Hepatocyte (in vitro differentiated cells): Measurements from ENCODE around the gene STT3B.

Source experiments
- CTCF ChIP-seq: fragments of 200-600 bp; sonication (generic); IDR thresholded peaks from 2 replicates; pipeline ENCODE4 v1.5.1; 2016; ENCODE audit warnings: antibody characterized with exemption, mild to moderate bottlenecking; ENCODE audit not compliant: poor library complexity
- EZH2phosphoT487 ChIP-seq: fragments of 200-600 bp; sonication (generic); IDR thresholded peaks from one replicate; pipeline ENCODE4 v1.6.1; 2018; ENCODE audit warnings: antibody characterized with exemption, mild to moderate bottlenecking, low read depth, moderate library complexity; ENCODE audit not compliant: unreplicated experiment, severe bottlenecking

- no peak for TF ChIP-seq CTCF
- TF ChIP-seq EZH2phosphoT487 = no peak
Observed at GRCh38 chr3:31523543-31523942, 9.2 kb upstream of the STT3B start.
